Measurements from ENCODE around the gene MOB2. TPM values are rescaled to one million over a fixed set of nuclear protein-coding genes. Genes with fewer than 3 reads are reported as not detected.

The MOB2 gene
- total RNA-seq, 1 experiment from 2014 or later = 21.8 TPM

- H4K20me1 ChIP-seq (ENCODE audit: insufficient read depth) = no peaks in the 10 kb centered on the region
- no TSS peak for BruUV-seq (replicated peaks)
- intact Hi-C loops (cut with micrococcal nuclease; ENCODE audit: unreplicated experiment) = no loop called here
- H3K4me2 ChIP-seq = no peak overlapping the region
- no peak overlapping the region for H3K27ac ChIP-seq
- ChIA-PET POLR2A (ENCODE audit: unreplicated experiment) (no interaction called here), CTCF (no interaction called here)
- no peaks in the 10 kb centered on the region for H3K36me3 ChIP-seq (ENCODE audit: low read depth)
- no peaks in the 10 kb centered on the region for H3K9me3 ChIP-seq (ENCODE audit: insufficient read depth, low read depth)
- H3K9me2 ChIP-seq (ENCODE audit: insufficient read depth) = no peaks in the 10 kb centered on the region
- TF ChIP-seq CTCF (conservative IDR thresholded peaks at IDR 0.05) (no peak), EZH2 (IDR thresholded peaks at IDR 0.05; ENCODE audit: low read depth) (no peak)
- H3K4me1 ChIP-seq (replicated peaks; ENCODE audit: insufficient read depth) = no peaks in the 10 kb centered on the region
- no peaks in the 10 kb centered on the region for H3F3A ChIP-seq (ENCODE audit: insufficient read depth, low read depth)
- no peak overlapping the region for H2AFZ ChIP-seq
- H3K79me2 ChIP-seq (ENCODE audit: low read depth) = no peaks in the 10 kb centered on the region
- no peaks in the 10 kb centered on the region for H3K27me3 ChIP-seq (ENCODE audit: insufficient read depth, low read depth)
- peak in 1 of 2 experiments; percentile 12 for DNase-seq
- H3K4me3 ChIP-seq = no peak overlapping the region
Measured at GRCh38 chr11:1447845-1448825, 38.4 kb downstream of the MOB2 start.

GRCh38 chr11:1446623-1447022 is 40.0 kb downstream of the MOB2 start:
- H4K20me1 ChIP-seq (ENCODE audit: insufficient read depth) = no peaks in the 10 kb centered on the region
- H3K27ac ChIP-seq = no peak overlapping the region
- H3K27me3 ChIP-seq (ENCODE audit: insufficient read depth, low read depth) = no peaks in the 10 kb centered on the region
- no TSS peak for BruUV-seq (replicated peaks)
- H3K4me3 ChIP-seq = no peak overlapping the region
- no peak for DNase-seq
- H3K79me2 ChIP-seq (ENCODE audit: low read depth) = no peaks in the 10 kb centered on the region
- H3K9me2 ChIP-seq (ENCODE audit: insufficient read depth) = no peaks in the 10 kb centered on the region
- no peaks in the 10 kb centered on the region for H3F3A ChIP-seq (ENCODE audit: insufficient read depth, low read depth)
- no peaks in the 10 kb centered on the region for H3K36me3 ChIP-seq (ENCODE audit: low read depth)
- H3K4me2 ChIP-seq = no peak overlapping the region
- no peaks in the 10 kb centered on the region for H3K4me1 ChIP-seq (replicated peaks; ENCODE audit: insufficient read depth)
- no peak overlapping the region for H2AFZ ChIP-seq
- ChIA-PET POLR2A (ENCODE audit: unreplicated experiment) (no interaction called here), CTCF (no interaction called here)
- TF ChIP-seq EZH2 (IDR thresholded peaks at IDR 0.05; ENCODE audit: low read depth) (no peak), CTCF (conservative IDR thresholded peaks at IDR 0.05) (no peak)
- no peaks in the 10 kb centered on the region for H3K9me3 ChIP-seq (ENCODE audit: insufficient read depth, low read depth)
- intact Hi-C loops (cut with micrococcal nuclease; ENCODE audit: unreplicated experiment) = no loop called here

GRCh38 chr11:1445741-1446445 is 40.7 kb downstream of the MOB2 start:
- Histone ChIP-seq H3K79me2 (ENCODE audit: low read depth) (no peaks in the 10 kb centered on the region), H3K4me1 (replicated peaks; ENCODE audit: insufficient read depth) (no peaks in the 10 kb centered on the region), H3K9me2 (ENCODE audit: insufficient read depth) (no peaks in the 10 kb centered on the region), H3K9me3 (ENCODE audit: insufficient read depth, low read depth) (no peaks in the 10 kb centered on the region), H3K36me3 (ENCODE audit: low read depth) (no peaks in the 10 kb centered on the region), H3K4me2 (no peak overlapping the region), H3K4me3 (no peak overlapping the region), H3K27me3 (ENCODE audit: insufficient read depth, low read depth) (no peaks in the 10 kb centered on the region), H3F3A (ENCODE audit: insufficient read depth, low read depth) (no peaks in the 10 kb centered on the region), H3K27ac (no peak overlapping the region), H4K20me1 (ENCODE audit: insufficient read depth) (no peaks in the 10 kb centered on the region), H2AFZ (no peak overlapping the region)
- POLR2A ChIA-PET (ENCODE audit: unreplicated experiment) = interaction anchor here (0.5 kb wide), 1 partner anchor 221 kb away, joined by 4 read pairs; no protein-coding TSS in a partner anchor
- no peak for DNase-seq
- CTCF ChIA-PET = no interaction called here
- TF ChIP-seq CTCF (conservative IDR thresholded peaks at IDR 0.05) (no peak), EZH2 (IDR thresholded peaks at IDR 0.05; ENCODE audit: low read depth) (no peak)
- intact Hi-C loops (cut with micrococcal nuclease; ENCODE audit: unreplicated experiment) = no loop called here
- BruUV-seq (replicated peaks) = no TSS peak

Data from PC-9 (cell line).